GM13977 (cell line): ENCODE results near the gene ZP1.

Experiments
- DNase-seq: peaks from one replicate; pipeline ENCODE4 v3.0.0; 2012; ENCODE audit warnings: low spot score
- CTCF ChIP-seq: IDR thresholded peaks from 2 replicates; pipeline ENCODE4 v1.5.1; 2012; ENCODE audit warnings: mild to moderate bottlenecking, control low read depth; ENCODE audit not compliant: insufficient read depth; ENCODE audit errors: extremely low read depth, missing control alignments
- in situ Hi-C: fragments of 300-500 bp; cut with MboI; formaldehyde crosslinking; loops from one replicate; pipeline ENCODE4 v1.12.0; 2022; ENCODE audit warnings: low sequenced_read_pairs, low pct_unique_long_range_greater_than_20kb, mixed read lengths, inconsistent platforms; ENCODE audit not compliant: unreplicated experiment

The ZP1 gene

GRCh38 chr11:60838132-60838531, 29.2 kb upstream of the ZP1 start:
- no peak for DNase-seq
- no peak for TF ChIP-seq CTCF
- in situ Hi-C loops, result loop anchor here (10.0 to 25.0 kb wide), 2 partner anchors 47 to 349 kb away; no protein-coding TSS in a partner anchor

GRCh38 chr11:60840470-60841430, 26.6 kb upstream of the ZP1 start:
- DNase-seq, result no peak
- no peak for TF ChIP-seq CTCF
- in situ Hi-C loops, result loop anchor here (25.0 kb wide), 1 partner anchor 347 kb away; no protein-coding TSS in a partner anchor

- in situ Hi-C loops, result loop anchor here (25.0 kb wide), 1 partner anchor 345 kb away; no protein-coding TSS in a partner anchor
- TF ChIP-seq CTCF, result no peak
- peak; percentile 98 for DNase-seq
These were observed 25.3 kb upstream of the ZP1 start, which contains the start of gene CCDC86 for GRCh38 chr11:60841797-60842667. Gene CCDC86, plus strand, starts transcription at chr11:60842113. Its CDS starts 12 bp downstream, at chr11:60842125.

- no peak for TF ChIP-seq CTCF
- in situ Hi-C loops, result loop anchor here (25.0 kb wide), 1 partner anchor 344 kb away; no protein-coding TSS in a partner anchor
- DNase-seq, result no peak
These were observed 24.4 kb upstream of the ZP1 start for GRCh38 chr11:60842668-60843600.

- TF ChIP-seq CTCF, result no peak
- in situ Hi-C loops, result loop anchor here (25.0 kb wide), 1 partner anchor 343 kb away; no protein-coding TSS in a partner anchor
- DNase-seq, result no peak
These were observed 23.1 kb upstream of the ZP1 start for GRCh38 chr11:60844045-60844869.
